Immature natural killer cell (primary cell): ENCODE measurements around the gene CDC45. TPM values are rescaled to one million over a fixed set of nuclear protein-coding genes. Genes with fewer than 3 reads are reported as not detected.
"Not testable (repeated sequence)": the region's sequence is repeated elsewhere in the genome, so short reads cannot be mapped to it uniquely, and the experiment has no call there.

Source experiments
- DNase-seq, 3 donors: peaks; one replicate each; pipeline ENCODE4 v3.0.0; 2022; ENCODE audit warnings: mixed read lengths in 1 of 3
- H3K27ac Mint-ChIP-seq, 6 donors: one replicate each; pipeline ENCODE4 v1.8.0; 2020; ENCODE audit warnings: mixed read lengths in 6 of 6, mild to moderate bottlenecking in 5 of 6, inconsistent platforms in 4 of 6, moderate library complexity in 3 of 6
- H3K27me3 Mint-ChIP-seq, 3 donors: one replicate each; pipeline ENCODE4 v1.8.0; 2020 to 2021; ENCODE audit warnings: low read depth in 3 of 3, mild to moderate bottlenecking in 3 of 3, mixed read lengths in 3 of 3, moderate library complexity in 3 of 3, inconsistent platforms in 1 of 3
- H3K36me3 Mint-ChIP-seq, 3 donors: one replicate each; pipeline ENCODE4 v1.8.0; 2020; ENCODE audit warnings: mixed read lengths in 3 of 3, inconsistent platforms in 2 of 3, mild to moderate bottlenecking in 2 of 3
- H3K4me1 Mint-ChIP-seq, 2 donors: one replicate each; pipeline ENCODE4 v1.8.0; 2020; ENCODE audit warnings: inconsistent platforms in 2 of 2, mild to moderate bottlenecking in 2 of 2, mixed read lengths in 2 of 2, moderate library complexity in 1 of 2
- H3K4me3 Mint-ChIP-seq, 5 donors: one replicate each; pipeline ENCODE4 v1.8.0; 2020; ENCODE audit warnings: mild to moderate bottlenecking in 5 of 5, mixed read lengths in 5 of 5, inconsistent platforms in 3 of 5, moderate library complexity in 3 of 5
- H3K9me3 Mint-ChIP-seq, 6 donors: one replicate each; pipeline ENCODE4 v1.8.0; 2020; ENCODE audit warnings: mild to moderate bottlenecking in 6 of 6, mixed read lengths in 6 of 6, inconsistent platforms in 4 of 6, moderate library complexity in 3 of 6
- polyA plus RNA-seq, 3 donors: library from polyadenylated mRNA; unstranded; fragments of 300-500 nt; fragmentation: Illumina TruSeq; gene quantifications; one replicate each; pipeline ENCODE4 v1.2.3, GENCODE V29; 2021

Gene CDC45
- polyA plus RNA-seq, 3 donors from 2014 or later: 3.1 to 3.5 TPM; not detected in 1

- Mint-ChIP-seq H3K36me3 (no peaks in the 10 kb centered on the region), H3K4me3 (no peak overlapping the region), H3K9me3 (no peaks in the 10 kb centered on the region), H3K27ac (peak overlapping the region in 1 of 6 donors; percentile 6), H3K27me3 (peaks cover under 1 to 2% (median 1%) of the 10 kb centered on the region in 3 donors), H3K4me1 (no peaks in the 10 kb centered on the region)
- DNase-seq: no peak
Measured at GRCh38 chr22:19533049-19533626, 53.4 kb downstream of the CDC45 start.

- no peaks in the 10 kb centered on the region for H3K4me1 Mint-ChIP-seq
- H3K36me3 Mint-ChIP-seq: peaks cover 0 to 3% (median 0%) of the 10 kb centered on the region in 3 donors
- H3K9me3 Mint-ChIP-seq: no peaks in the 10 kb centered on the region
- no peak overlapping the region for H3K4me3 Mint-ChIP-seq
- no peak overlapping the region for H3K27ac Mint-ChIP-seq
- DNase-seq: no peak
- H3K27me3 Mint-ChIP-seq: peaks cover 1 to 2% (median 2%) of the 10 kb centered on the region in 3 donors
Measured at GRCh38 chr22:19533857-19534256, 54.1 kb downstream of the CDC45 start.

GRCh38 chr22:19535001-19535400, 55.3 kb downstream of the CDC45 start:
- DNase-seq: no peak
- peaks cover 2 to 3% (median 2%) of the 10 kb centered on the region in 3 donors for H3K27me3 Mint-ChIP-seq
- H3K4me3 Mint-ChIP-seq: no peak overlapping the region
- H3K4me1 Mint-ChIP-seq: no peaks in the 10 kb centered on the region
- no peak overlapping the region for H3K27ac Mint-ChIP-seq
- no peaks in the 10 kb centered on the region for H3K9me3 Mint-ChIP-seq
- peaks cover 0 to 3% (median 0%) of the 10 kb centered on the region in 3 donors for H3K36me3 Mint-ChIP-seq

GRCh38 chr22:19536564-19536963, 56.8 kb downstream of the CDC45 start:
- H3K27ac Mint-ChIP-seq: no peak overlapping the region
- DNase-seq: no peak
- H3K9me3 Mint-ChIP-seq: no peaks in the 10 kb centered on the region
- no peaks in the 10 kb centered on the region for H3K4me1 Mint-ChIP-seq
- H3K36me3 Mint-ChIP-seq: peaks cover 0 to 3% (median 0%) of the 10 kb centered on the region in 3 donors
- peaks cover 2 to 3% (median 3%) of the 10 kb centered on the region in 3 donors for H3K27me3 Mint-ChIP-seq
- no peak overlapping the region for H3K4me3 Mint-ChIP-seq

- Mint-ChIP-seq H3K4me3 (no peak overlapping the region), H3K4me1 (no peaks in the 10 kb centered on the region), H3K27ac (no peak overlapping the region), H3K36me3 (peaks cover 0 to 3% (median 0%) of the 10 kb centered on the region in 3 donors), H3K27me3 (peaks cover 2 to 4% (median 3%) of the 10 kb centered on the region in 3 donors), H3K9me3 (no peaks in the 10 kb centered on the region)
- no peak for DNase-seq
Measured at GRCh38 chr22:19537941-19538488, 58.3 kb downstream of the CDC45 start.

GRCh38 chr22:19540394-19540793, 60.7 kb downstream of the CDC45 start:
- Mint-ChIP-seq H3K27ac (no peak overlapping the region), H3K4me1 (no peaks in the 10 kb centered on the region), H3K9me3 (no peaks in the 10 kb centered on the region), H3K4me3 (no peak overlapping the region), H3K36me3 (peaks cover 0 to 3% (median 0%) of the 10 kb centered on the region in 3 donors), H3K27me3 (peaks cover 2 to 5% (median 2%) of the 10 kb centered on the region in 3 donors)
- no peak for DNase-seq

- H3K36me3 Mint-ChIP-seq: no peaks in the 10 kb centered on the region
- H3K4me3 Mint-ChIP-seq: no peak overlapping the region
- DNase-seq: no peak
- peaks cover 1 to 5% (median 2%) of the 10 kb centered on the region in 3 donors for H3K27me3 Mint-ChIP-seq
- no peaks in the 10 kb centered on the region for H3K4me1 Mint-ChIP-seq
- H3K9me3 Mint-ChIP-seq: no peaks in the 10 kb centered on the region
- H3K27ac Mint-ChIP-seq: no peak overlapping the region
Measured at GRCh38 chr22:19543970-19544708, 64.4 kb downstream of the CDC45 start.

GRCh38 chr22:19545935-19546207, 66.2 kb downstream of the CDC45 start:
- H3K36me3 Mint-ChIP-seq: no peaks in the 10 kb centered on the region
- peaks cover 1 to 8% (median 3%) of the 10 kb centered on the region in 3 donors for H3K27me3 Mint-ChIP-seq
- H3K27ac Mint-ChIP-seq: no peak overlapping the region
- H3K4me3 Mint-ChIP-seq: no peak overlapping the region
- no peaks in the 10 kb centered on the region for H3K9me3 Mint-ChIP-seq
- no peaks in the 10 kb centered on the region for H3K4me1 Mint-ChIP-seq
- DNase-seq: no peak

GRCh38 chr22:19546680-19547079, 67.0 kb downstream of the CDC45 start:
- H3K9me3 Mint-ChIP-seq: no peaks in the 10 kb centered on the region
- H3K4me1 Mint-ChIP-seq: no peaks in the 10 kb centered on the region
- DNase-seq: no peak
- H3K36me3 Mint-ChIP-seq: no peaks in the 10 kb centered on the region
- H3K27me3 Mint-ChIP-seq: peaks cover 2 to 9% (median 3%) of the 10 kb centered on the region in 3 donors
- no peak overlapping the region for H3K27ac Mint-ChIP-seq
- no peak overlapping the region for H3K4me3 Mint-ChIP-seq

GRCh38 chr22:19547620-19548019, 67.9 kb downstream of the CDC45 start:
- H3K27ac Mint-ChIP-seq: no peak overlapping the region
- no peaks in the 10 kb centered on the region for H3K9me3 Mint-ChIP-seq
- H3K4me3 Mint-ChIP-seq: no peak overlapping the region
- no peaks in the 10 kb centered on the region for H3K4me1 Mint-ChIP-seq
- H3K27me3 Mint-ChIP-seq: peaks cover 2 to 9% (median 3%) of the 10 kb centered on the region in 3 donors
- H3K36me3 Mint-ChIP-seq: no peaks in the 10 kb centered on the region
- DNase-seq: no peak

GRCh38 chr22:19548427-19548826, 68.7 kb downstream of the CDC45 start:
- not testable (repeated sequence) for H3K4me3 Mint-ChIP-seq, H3K9me3 Mint-ChIP-seq, H3K4me1 Mint-ChIP-seq, H3K36me3 Mint-ChIP-seq, H3K27me3 Mint-ChIP-seq, DNase-seq, H3K27ac Mint-ChIP-seq

GRCh38 chr22:19548964-19549363, 69.2 kb downstream of the CDC45 start:
- no peak overlapping the region for H3K4me3 Mint-ChIP-seq
- no peaks in the 10 kb centered on the region for H3K4me1 Mint-ChIP-seq
- H3K27ac Mint-ChIP-seq: no peak overlapping the region
- H3K9me3 Mint-ChIP-seq: peaks cover 0 to 3% (median 0%) of the 10 kb centered on the region in 6 donors
- H3K36me3 Mint-ChIP-seq: no peaks in the 10 kb centered on the region
- peaks cover 3 to 9% (median 4%) of the 10 kb centered on the region in 3 donors for H3K27me3 Mint-ChIP-seq
- no peak for DNase-seq

- Mint-ChIP-seq H3K4me3 (no peak overlapping the region), H3K36me3 (peaks cover 0 to 4% (median 0%) of the 10 kb centered on the region in 3 donors), H3K9me3 (peaks cover 0 to 5% (median 0%) of the 10 kb centered on the region in 6 donors), H3K27ac (no peak overlapping the region), H3K4me1 (no peaks in the 10 kb centered on the region), H3K27me3 (peaks cover 3 to 12% (median 7%) of the 10 kb centered on the region in 3 donors)
- DNase-seq: no peak
Measured at GRCh38 chr22:19549428-19549827, 69.7 kb downstream of the CDC45 start.

GRCh38 chr22:19550382-19550781, 70.7 kb downstream of the CDC45 start:
- Mint-ChIP-seq H3K27me3 (peaks cover 0 to 12% (median 7%) of the 10 kb centered on the region in 3 donors), H3K9me3 (peaks cover 0 to 5% (median 0%) of the 10 kb centered on the region in 6 donors), H3K4me1 (no peaks in the 10 kb centered on the region), H3K4me3 (no peak overlapping the region), H3K36me3 (peaks cover 0 to 4% (median 0%) of the 10 kb centered on the region in 3 donors), H3K27ac (no peak overlapping the region)
- DNase-seq: no peak
